ENCODE data around the gene ANKS1A. TPM values are rescaled to one million over a fixed set of nuclear protein-coding genes. Genes with fewer than 3 reads are reported as not detected.

The ANKS1A gene
- total RNA-seq, 1 experiment from 2014 or later, result 14.4 TPM

DNA sequence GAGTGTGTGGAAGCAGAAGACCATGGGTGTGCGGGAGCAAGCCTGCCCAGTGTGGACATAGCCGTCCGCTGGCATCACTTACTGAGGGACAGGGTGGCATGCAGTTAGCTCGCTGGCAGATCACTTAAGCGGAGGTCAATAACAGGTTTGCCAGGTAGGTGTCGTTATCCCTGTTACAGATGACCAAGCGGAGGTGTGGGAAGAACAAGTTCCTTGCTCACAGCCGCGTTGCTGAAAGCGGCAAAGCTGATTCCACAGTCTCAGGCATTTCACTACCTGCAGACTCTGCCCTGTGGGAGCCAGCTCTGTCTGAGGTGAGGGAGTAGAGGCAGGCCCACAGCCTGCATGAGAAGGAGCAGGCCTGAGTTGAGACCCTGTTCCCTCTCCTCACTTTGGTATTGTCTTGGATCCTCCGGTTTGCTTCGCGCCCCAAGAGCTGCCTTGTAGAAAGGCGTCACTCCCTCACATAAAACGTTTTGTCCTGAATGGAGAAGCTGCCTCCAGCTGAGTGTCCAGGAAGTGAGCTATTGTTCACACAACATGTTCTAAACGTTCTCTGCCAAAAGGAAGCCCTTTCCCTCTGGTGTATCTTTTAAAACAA lies 155.2 kb downstream of the ANKS1A start:
- in situ Hi-C loops (cut with HindIII; ENCODE audit: low pct_unique_long_range_greater_than_20kb, low sequenced_read_pairs) (no loop called here), intact Hi-C loops (cut with micrococcal nuclease; ENCODE audit: unreplicated experiment) (no loop called here)
- Histone ChIP-seq H3K27ac (ENCODE audit: low read length) (no peak overlapping the region), H3K4me1 (ENCODE audit: control insufficient read depth, insufficient read depth, low read length) (peaks cover 8% of the 10 kb centered on the region), H3K27me3 (ENCODE audit: control insufficient read depth, insufficient read depth, low read length) (no peaks in the 10 kb centered on the region), H3K36me3 (ENCODE audit: control insufficient read depth, insufficient read depth, low read length) (no peaks in the 10 kb centered on the region; the same call in 1 of the 2 replicates), H3K9me3 (ENCODE audit: control insufficient read depth, insufficient read depth, low read depth, low read length) (no peaks in the 10 kb centered on the region), H3K4me3 (ENCODE audit: low read depth in 2 of 2, low read length in 2 of 2) (no peak overlapping the region)
- ATAC-seq (no peak), DNase-seq (ENCODE audit: low read depth, low spot score) (no peak)
- ChIA-PET CTCF (no interaction called here), POLR2A (no interaction called here)
- TF ChIP-seq SIN3A (IDR thresholded peaks at IDR 0.05; ENCODE audit: borderline replicate concordance, insufficient read depth, low read depth, low read length) (no peak), POLR2AphosphoS5 (IDR thresholded peaks at IDR 0.05; ENCODE audit: low read depth, low read length) (no peak), TCF7L2 (IDR thresholded peaks at IDR 0.05; ENCODE audit: low read depth, low read length) (no peak)
- TF ChIP-seq, protein P1, sequence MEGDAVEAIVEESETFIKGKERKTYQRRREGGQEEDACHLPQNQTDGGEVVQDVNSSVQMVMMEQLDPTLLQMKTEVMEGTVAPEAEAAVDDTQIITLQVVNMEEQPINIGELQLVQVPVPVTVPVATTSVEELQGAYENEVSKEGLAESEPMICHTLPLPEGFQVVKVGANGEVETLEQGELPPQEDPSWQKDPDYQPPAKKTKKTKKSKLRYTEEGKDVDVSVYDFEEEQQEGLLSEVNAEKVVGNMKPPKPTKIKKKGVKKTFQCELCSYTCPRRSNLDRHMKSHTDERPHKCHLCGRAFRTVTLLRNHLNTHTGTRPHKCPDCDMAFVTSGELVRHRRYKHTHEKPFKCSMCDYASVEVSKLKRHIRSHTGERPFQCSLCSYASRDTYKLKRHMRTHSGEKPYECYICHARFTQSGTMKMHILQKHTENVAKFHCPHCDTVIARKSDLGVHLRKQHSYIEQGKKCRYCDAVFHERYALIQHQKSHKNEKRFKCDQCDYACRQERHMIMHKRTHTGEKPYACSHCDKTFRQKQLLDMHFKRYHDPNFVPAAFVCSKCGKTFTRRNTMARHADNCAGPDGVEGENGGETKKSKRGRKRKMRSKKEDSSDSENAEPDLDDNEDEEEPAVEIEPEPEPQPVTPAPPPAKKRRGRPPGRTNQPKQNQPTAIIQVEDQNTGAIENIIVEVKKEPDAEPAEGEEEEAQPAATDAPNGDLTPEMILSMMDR (IDR thresholded peaks at IDR 0.05), result no peak
- TF ChIP-seq, protein P2, sequence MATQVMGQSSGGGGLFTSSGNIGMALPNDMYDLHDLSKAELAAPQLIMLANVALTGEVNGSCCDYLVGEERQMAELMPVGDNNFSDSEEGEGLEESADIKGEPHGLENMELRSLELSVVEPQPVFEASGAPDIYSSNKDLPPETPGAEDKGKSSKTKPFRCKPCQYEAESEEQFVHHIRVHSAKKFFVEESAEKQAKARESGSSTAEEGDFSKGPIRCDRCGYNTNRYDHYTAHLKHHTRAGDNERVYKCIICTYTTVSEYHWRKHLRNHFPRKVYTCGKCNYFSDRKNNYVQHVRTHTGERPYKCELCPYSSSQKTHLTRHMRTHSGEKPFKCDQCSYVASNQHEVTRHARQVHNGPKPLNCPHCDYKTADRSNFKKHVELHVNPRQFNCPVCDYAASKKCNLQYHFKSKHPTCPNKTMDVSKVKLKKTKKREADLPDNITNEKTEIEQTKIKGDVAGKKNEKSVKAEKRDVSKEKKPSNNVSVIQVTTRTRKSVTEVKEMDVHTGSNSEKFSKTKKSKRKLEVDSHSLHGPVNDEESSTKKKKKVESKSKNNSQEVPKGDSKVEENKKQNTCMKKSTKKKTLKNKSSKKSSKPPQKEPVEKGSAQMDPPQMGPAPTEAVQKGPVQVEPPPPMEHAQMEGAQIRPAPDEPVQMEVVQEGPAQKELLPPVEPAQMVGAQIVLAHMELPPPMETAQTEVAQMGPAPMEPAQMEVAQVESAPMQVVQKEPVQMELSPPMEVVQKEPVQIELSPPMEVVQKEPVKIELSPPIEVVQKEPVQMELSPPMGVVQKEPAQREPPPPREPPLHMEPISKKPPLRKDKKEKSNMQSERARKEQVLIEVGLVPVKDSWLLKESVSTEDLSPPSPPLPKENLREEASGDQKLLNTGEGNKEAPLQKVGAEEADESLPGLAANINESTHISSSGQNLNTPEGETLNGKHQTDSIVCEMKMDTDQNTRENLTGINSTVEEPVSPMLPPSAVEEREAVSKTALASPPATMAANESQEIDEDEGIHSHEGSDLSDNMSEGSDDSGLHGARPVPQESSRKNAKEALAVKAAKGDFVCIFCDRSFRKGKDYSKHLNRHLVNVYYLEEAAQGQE (IDR thresholded peaks at IDR 0.05; ENCODE audit: insufficient read depth in 1 of 2, low read depth in 2 of 2, low read length in 1 of 2), result no peak
- BruUV-seq (replicated peaks), result no TSS peak

DNA sequence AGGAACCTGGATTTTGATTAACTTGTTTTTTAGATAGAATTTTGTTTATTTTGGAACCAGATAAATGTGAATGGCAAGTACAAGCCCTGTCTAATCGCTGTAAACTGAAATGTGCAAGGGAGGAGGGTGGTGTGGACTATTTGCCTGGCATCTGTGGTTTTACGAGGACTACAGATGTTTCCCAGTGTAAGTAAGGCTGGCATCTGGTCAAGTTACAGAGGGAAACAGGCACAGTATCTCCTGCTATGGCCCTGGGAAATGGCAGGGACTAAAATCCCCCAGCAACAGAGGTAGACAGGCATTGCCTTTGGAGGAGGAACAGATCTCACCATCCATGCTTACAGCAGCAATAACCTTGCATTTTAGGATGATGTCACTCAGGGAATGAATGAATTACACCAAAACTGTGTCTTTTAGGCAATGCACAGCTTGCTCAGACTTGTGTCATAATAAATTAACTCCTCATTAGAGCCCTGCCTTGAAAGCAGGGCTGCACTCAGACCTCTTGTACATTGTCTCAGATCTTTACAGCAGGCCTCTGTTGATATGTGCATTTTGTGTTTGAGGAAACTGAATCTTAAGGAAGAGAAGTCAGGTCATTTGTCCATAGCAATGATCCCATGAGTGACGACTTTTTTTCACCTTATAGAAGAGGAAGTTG lies 155.8 kb downstream of the ANKS1A start:
- peaks cover 8% of the 10 kb centered on the region for H3K4me1 ChIP-seq (ENCODE audit: control insufficient read depth, insufficient read depth, low read length)
- ChIA-PET CTCF (no interaction called here), POLR2A (no interaction called here)
- H3K9me3 ChIP-seq (ENCODE audit: control insufficient read depth, insufficient read depth, low read depth, low read length), result no peaks in the 10 kb centered on the region
- intact Hi-C loops (cut with micrococcal nuclease; ENCODE audit: unreplicated experiment), result no loop called here
- H3K27me3 ChIP-seq (ENCODE audit: control insufficient read depth, insufficient read depth, low read length), result no peaks in the 10 kb centered on the region
- TF ChIP-seq, protein P1 (IDR thresholded peaks at IDR 0.05), result no peak
- TF ChIP-seq SIN3A (IDR thresholded peaks at IDR 0.05; ENCODE audit: borderline replicate concordance, insufficient read depth, low read depth, low read length), result no peak
- TF ChIP-seq, protein P2 (IDR thresholded peaks at IDR 0.05; ENCODE audit: insufficient read depth in 1 of 2, low read depth in 2 of 2, low read length in 1 of 2), result no peak
- TF ChIP-seq POLR2AphosphoS5 (IDR thresholded peaks at IDR 0.05; ENCODE audit: low read depth, low read length), result no peak
- no peak for TF ChIP-seq TCF7L2 (IDR thresholded peaks at IDR 0.05; ENCODE audit: low read depth, low read length)
- BruUV-seq (replicated peaks), result no TSS peak
- DNase-seq (ENCODE audit: low read depth, low spot score) (no peak), ATAC-seq (no peak; the same call in 1 of the 2 replicates)
- in situ Hi-C loops (cut with HindIII; ENCODE audit: low pct_unique_long_range_greater_than_20kb, low sequenced_read_pairs), result no loop called here
- H3K27ac ChIP-seq (ENCODE audit: low read length), result no peak overlapping the region; the same call in 1 of the 2 replicates
- H3K4me3 ChIP-seq (ENCODE audit: low read depth in 2 of 2, low read length in 2 of 2), result no peak overlapping the region
- H3K36me3 ChIP-seq (ENCODE audit: control insufficient read depth, insufficient read depth, low read length), result no peaks in the 10 kb centered on the region; the same call in 1 of the 2 replicates
